ENCODE data around the gene ATXN7. TPM values are rescaled to one million over a fixed set of nuclear protein-coding genes. Genes with fewer than 3 reads are reported as not detected.

ATXN7 gene
- total RNA-seq, 1 donor from 2014 or later, result 61.8 TPM

DNA sequence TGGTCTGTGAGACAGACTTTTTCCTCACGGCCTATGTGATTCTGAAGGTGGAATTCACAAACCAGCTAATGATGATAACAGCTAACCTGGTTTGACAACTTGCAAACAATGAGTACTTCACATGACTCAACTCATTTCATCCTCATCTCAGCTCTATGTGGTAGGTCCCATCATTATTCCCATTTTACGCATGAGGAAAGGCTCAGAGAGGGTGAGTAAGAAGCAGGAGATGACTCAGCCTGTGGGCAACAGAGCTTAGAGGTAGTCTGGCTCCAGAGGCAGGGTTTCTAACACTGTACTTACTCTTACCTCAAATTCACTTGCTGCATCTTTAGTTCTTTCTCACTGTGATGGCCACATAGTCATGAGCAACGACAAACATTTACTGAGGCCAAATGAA, 185.5 kb downstream of the ATXN7 start:
- no peak for DNase-seq (ENCODE audit: low spot score)

DNA sequence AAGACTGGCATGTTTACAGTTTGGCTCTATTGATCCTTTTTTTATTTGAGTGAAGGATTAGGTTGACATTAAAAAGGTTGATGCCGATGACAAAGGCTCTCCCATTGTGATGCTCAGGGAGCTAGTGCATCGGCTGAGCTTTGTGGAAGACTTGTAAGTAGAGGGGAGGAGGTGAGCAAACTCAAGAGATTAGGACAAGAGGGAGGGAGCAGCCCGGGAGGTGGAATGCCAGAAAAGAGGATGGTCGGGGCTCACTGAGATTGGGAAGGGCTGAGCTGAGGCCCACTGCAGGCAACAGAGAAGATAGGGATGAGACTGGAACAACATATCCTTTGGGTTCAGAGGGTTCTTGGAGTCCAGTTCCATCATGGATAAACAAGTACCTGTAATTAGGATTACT, 186.2 kb downstream of the ATXN7 start:
- no peak for DNase-seq (ENCODE audit: low spot score)

Other genes with a start within 250 kb of the ATXN7 start
- gene SNTN, start 211.2 kb upstream of the ATXN7 start, total RNA-seq, result not detected
- not detected for gene C3orf49, start 44.6 kb upstream of the ATXN7 start, total RNA-seq
- 69.0 TPM for gene THOC7, start 62 bp upstream of the ATXN7 start, total RNA-seq
- not detected for gene SCAANT1, start 48.5 kb downstream of the ATXN7 start, total RNA-seq
- gene PSMD6, start 159.6 kb downstream of the ATXN7 start, total RNA-seq, result 69.6 TPM

Measured in ureter (tissue), 1 donor.